ENCODE measurements around the gene KIF3C. TPM values are rescaled to one million over a fixed set of nuclear protein-coding genes. Genes with fewer than 3 reads are reported as not detected.

The KIF3C gene
- total RNA-seq, 2 experiments from 2014 or later = 3.6 to 3.8 TPM

- intact Hi-C loops (cut with micrococcal nuclease) = no loop called here
- POLR2A ChIA-PET = no interaction called here
- no peak for DNase-seq
- no peaks in the 10 kb centered on the region for H3K4me1 Mint-ChIP-seq (ENCODE audit: low read depth)
- H3K9me3 Mint-ChIP-seq = no peaks in the 10 kb centered on the region
- no peaks in the 10 kb centered on the region for H3K36me3 Mint-ChIP-seq (ENCODE audit: low read depth)
- CTCF ChIA-PET = no interaction called here
- ATAC-seq = no peak
- H3K27ac Mint-ChIP-seq = no peak overlapping the region
- no peaks in the 10 kb centered on the region for H3K27me3 Mint-ChIP-seq
- no peak overlapping the region for H3K4me3 Mint-ChIP-seq
- TF ChIP-seq CTCF (IDR thresholded peaks at IDR 0.05) = no peak
Observed at GRCh38 chr2:26011990-26012856, 29.9 kb upstream of the KIF3C start.

GRCh38 chr2:26011609-26011989 lies 29.3 kb upstream of the KIF3C start:
- H3K27me3 Mint-ChIP-seq = no peaks in the 10 kb centered on the region
- ChIA-PET CTCF (no interaction called here), POLR2A (interaction anchor here (0.7 kb wide), 1 partner anchor 118 kb away, joined by 3 read pairs; no protein-coding TSS in a partner anchor)
- H3K9me3 Mint-ChIP-seq = no peaks in the 10 kb centered on the region
- ATAC-seq (no peak), DNase-seq (no peak)
- intact Hi-C loops (cut with micrococcal nuclease) = no loop called here
- H3K4me1 Mint-ChIP-seq (ENCODE audit: low read depth) = no peaks in the 10 kb centered on the region
- H3K27ac Mint-ChIP-seq = no peak overlapping the region
- no peaks in the 10 kb centered on the region for H3K36me3 Mint-ChIP-seq (ENCODE audit: low read depth)
- H3K4me3 Mint-ChIP-seq = no peak overlapping the region
- TF ChIP-seq CTCF (IDR thresholded peaks at IDR 0.05) = no peak

GRCh38 chr2:26010943-26011342 lies 28.6 kb upstream of the KIF3C start:
- ChIA-PET POLR2A (interaction anchor here (0.7 kb wide), 1 partner anchor 119 kb away, joined by 3 read pairs; no protein-coding TSS in a partner anchor), CTCF (no interaction called here)
- Mint-ChIP-seq H3K36me3 (ENCODE audit: low read depth) (no peaks in the 10 kb centered on the region), H3K27ac (no peak overlapping the region), H3K4me3 (no peak overlapping the region), H3K9me3 (no peaks in the 10 kb centered on the region), H3K4me1 (ENCODE audit: low read depth) (no peaks in the 10 kb centered on the region), H3K27me3 (no peaks in the 10 kb centered on the region)
- TF ChIP-seq CTCF (IDR thresholded peaks at IDR 0.05) = no peak
- ATAC-seq (no peak), DNase-seq (no peak)
- intact Hi-C loops (cut with micrococcal nuclease) = no loop called here

- intact Hi-C loops (cut with micrococcal nuclease) = no loop called here
- Mint-ChIP-seq H3K9me3 (no peaks in the 10 kb centered on the region), H3K27ac (no peak overlapping the region), H3K4me1 (ENCODE audit: low read depth) (no peaks in the 10 kb centered on the region), H3K36me3 (ENCODE audit: low read depth) (no peaks in the 10 kb centered on the region), H3K4me3 (no peak overlapping the region), H3K27me3 (no peaks in the 10 kb centered on the region)
- ATAC-seq (no peak), DNase-seq (no peak)
- POLR2A ChIA-PET = interaction anchor here (1.1 kb wide), 1 partner anchor 9 kb away, joined by 3 read pairs; no protein-coding TSS in a partner anchor
- CTCF ChIA-PET = interaction anchor here (0.7 to 1.8 kb wide), 3 partner anchors 18 to 132 kb away, joined by 3 to 5 read pairs (median 3); no protein-coding TSS in a partner anchor
- TF ChIP-seq CTCF (IDR thresholded peaks at IDR 0.05) = no peak
Observed at GRCh38 chr2:26009567-26009963, 27.3 kb upstream of the KIF3C start.

All from activated CD8-positive, alpha-beta T cell treated with anti-CD3 and anti-CD28 coated beads for 36 hours (primary cell).